ENCODE results near the gene PPP3CB.

PPP3CB gene

GRCh38 chr10:73495884-73496674, at the start of gene PPP3CB:
TSS of gene PPP3CB (minus strand) at chr10:73496024. CDS start at chr10:73495889, 135 bp downstream.
- DNase-seq (ENCODE audit: low read depth) = peak; percentile 78

- DNase-seq (ENCODE audit: low read depth) = no peak
Measured at GRCh38 chr10:73545357-73545756, 49.5 kb upstream of the PPP3CB start.

GRCh38 chr10:73537709-73538108, 41.9 kb upstream of the PPP3CB start:
- no peak for DNase-seq (ENCODE audit: low read depth)

- DNase-seq (ENCODE audit: low read depth) = no peak
Measured at GRCh38 chr10:73537288-73537687, 41.5 kb upstream of the PPP3CB start.

- DNase-seq (ENCODE audit: low read depth) = no peak
Measured at GRCh38 chr10:73534857-73535256, 39.0 kb upstream of the PPP3CB start.

- peak; percentile 17 for DNase-seq (ENCODE audit: low read depth)
Measured at GRCh38 chr10:73529089-73529832, 33.4 kb upstream of the PPP3CB start.

GRCh38 chr10:73522263-73522662, 26.4 kb upstream of the PPP3CB start:
- DNase-seq (ENCODE audit: low read depth) = no peak

GRCh38 chr10:73519336-73519735, 23.5 kb upstream of the PPP3CB start:
- DNase-seq (ENCODE audit: low read depth) = no peak

- DNase-seq (ENCODE audit: low read depth) = no peak
Measured at GRCh38 chr10:73517166-73517888, 21.5 kb upstream of the PPP3CB start.

GRCh38 chr10:73512207-73512743, 16.5 kb upstream of the PPP3CB start:
- no peak for DNase-seq (ENCODE audit: low read depth)

GRCh38 chr10:73509695-73510094, 13.9 kb upstream of the PPP3CB start:
- DNase-seq (ENCODE audit: low read depth) = no peak

- peak; percentile 30 for DNase-seq (ENCODE audit: low read depth)
Measured at GRCh38 chr10:73506491-73506890, 10.7 kb upstream of the PPP3CB start.

GRCh38 chr10:73506074-73506473, 10.2 kb upstream of the PPP3CB start:
- DNase-seq (ENCODE audit: low read depth) = no peak

- DNase-seq (ENCODE audit: low read depth) = no peak
Measured at GRCh38 chr10:73503037-73503436, 7.2 kb upstream of the PPP3CB start.

- no peak for DNase-seq (ENCODE audit: low read depth)
Measured at GRCh38 chr10:73501651-73502050, 5.8 kb upstream of the PPP3CB start.

GRCh38 chr10:73497623-73498022, 1.8 kb upstream of the PPP3CB start:
- no peak for DNase-seq (ENCODE audit: low read depth)

- peak; percentile 58 for DNase-seq (ENCODE audit: low read depth)
Measured at GRCh38 chr10:73495226-73495883, 469 bp downstream of the PPP3CB start.

GRCh38 chr10:73494877-73495225, 973 bp downstream of the PPP3CB start:
- peak; percentile 8 for DNase-seq (ENCODE audit: low read depth)

GRCh38 chr10:73494213-73494612, 1.6 kb downstream of the PPP3CB start:
- no peak for DNase-seq (ENCODE audit: low read depth)

GRCh38 chr10:73493781-73494180, 2.0 kb downstream of the PPP3CB start:
- DNase-seq (ENCODE audit: low read depth) = peak; percentile 23

- DNase-seq (ENCODE audit: low read depth) = no peak
Measured at GRCh38 chr10:73486601-73487000, 9.2 kb downstream of the PPP3CB start.

GRCh38 chr10:73485320-73485719, 10.5 kb downstream of the PPP3CB start:
- no peak for DNase-seq (ENCODE audit: low read depth)

All from GM04503 (cell line).